Stimulated activated CD8-positive, alpha-beta memory T cell treated with anti-CD3 and anti-CD28 coated beads, Interleukin-12 subunit alpha, Interleukin-12 subunit beta, amount 100 ng/mL, for 1 hour (primary cell): Measurements from ENCODE around the gene OR2A1.
"Not testable (repeated sequence)": the region's sequence is repeated elsewhere in the genome, so short reads cannot be mapped to it uniquely, and the experiment has no call there.

Experiments used
- DNase-seq: peaks from one replicate; pipeline ENCODE4 v3.0.0-alpha.2; 2020; ENCODE audit warnings: low read depth

The OR2A1 gene

GRCh38 chr7:144323359-144323758 is 11.1 kb downstream of the OR2A1 start:
- DNase-seq, result not testable (repeated sequence)

GRCh38 chr7:144325868-144326267 is 13.6 kb downstream of the OR2A1 start:
- DNase-seq, result not testable (repeated sequence)

GRCh38 chr7:144330044-144330443 is 17.8 kb downstream of the OR2A1 start:
- not testable (repeated sequence) for DNase-seq

GRCh38 chr7:144331221-144331995 is 19.2 kb downstream of the OR2A1 start:
- not testable (repeated sequence) for DNase-seq

- DNase-seq, result not testable (repeated sequence)
Measured at GRCh38 chr7:144331996-144332288, 19.7 kb downstream of the OR2A1 start.

- not testable (repeated sequence) for DNase-seq
Measured at GRCh38 chr7:144348625-144349024, 36.4 kb downstream of the OR2A1 start.

- not testable (repeated sequence) for DNase-seq
Measured at GRCh38 chr7:144351667-144352066, 39.4 kb downstream of the OR2A1 start.

- not testable (repeated sequence) for DNase-seq
Measured at GRCh38 chr7:144355176-144355822, 43.1 kb downstream of the OR2A1 start, which contains the start of gene ARHGEF5. Gene ARHGEF5, plus strand, starts transcription at chr7:144355402. Its CDS starts 7,268 bp downstream, at chr7:144362670.

- DNase-seq, result not testable (repeated sequence)
Measured at GRCh38 chr7:144356185-144356584, 44.0 kb downstream of the OR2A1 start.

GRCh38 chr7:144356860-144357259 is 44.6 kb downstream of the OR2A1 start:
- DNase-seq, result not testable (repeated sequence)

- DNase-seq, result not testable (repeated sequence)
Measured at GRCh38 chr7:144362061-144362460, 49.8 kb downstream of the OR2A1 start.

- not testable (repeated sequence) for DNase-seq
Measured at GRCh38 chr7:144365523-144365922, 53.3 kb downstream of the OR2A1 start.

- DNase-seq, result not testable (repeated sequence)
Measured at GRCh38 chr7:144367250-144367649, 55.0 kb downstream of the OR2A1 start.

GRCh38 chr7:144369221-144369620 is 57.0 kb downstream of the OR2A1 start:
- DNase-seq, result not testable (repeated sequence)
